ENCODE measurements around the gene MED16.

The MED16 gene

DNA sequence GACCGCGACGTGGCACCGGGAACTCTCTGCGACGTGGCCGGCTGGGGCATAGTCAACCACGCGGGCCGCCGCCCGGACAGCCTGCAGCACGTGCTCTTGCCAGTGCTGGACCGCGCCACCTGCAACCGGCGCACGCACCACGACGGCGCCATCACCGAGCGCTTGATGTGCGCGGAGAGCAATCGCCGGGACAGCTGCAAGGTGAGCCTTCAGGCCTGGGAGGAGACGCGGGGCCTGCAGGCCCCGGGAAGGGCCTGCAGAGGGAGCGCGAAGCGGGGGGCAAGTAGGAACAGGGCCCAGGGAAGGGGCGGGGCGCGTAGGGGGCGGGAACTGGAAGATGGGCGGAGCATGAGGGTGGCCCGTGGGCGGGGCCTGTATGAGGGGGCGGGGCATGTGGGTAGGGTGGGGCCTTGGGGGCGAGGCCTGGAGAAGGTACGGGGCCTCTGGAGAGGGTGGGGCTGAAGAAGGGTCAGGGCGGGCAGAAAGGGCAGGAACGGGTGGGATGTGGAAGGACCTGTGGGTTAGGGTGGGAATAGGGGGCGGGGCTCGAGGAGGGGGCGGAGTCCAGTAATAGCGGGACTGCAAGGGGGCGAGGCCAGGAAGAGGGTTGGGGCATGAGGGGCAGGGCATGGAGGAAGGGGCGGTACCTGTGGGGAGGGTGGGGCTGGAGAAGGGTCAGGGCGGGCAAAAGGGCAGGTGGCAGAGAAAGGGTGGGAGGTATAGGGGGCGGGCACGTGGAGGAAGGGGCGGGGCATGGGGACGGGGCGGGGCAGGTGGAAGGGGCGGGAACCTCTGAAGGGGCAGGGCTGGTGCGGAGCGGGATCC is 31.0 kb downstream of the MED16 start:
- no peak overlapping the region for H3K4me2 ChIP-seq (ENCODE audit: low read depth, low read length, poor library complexity, severe bottlenecking)
- no peaks in the 10 kb centered on the region for H3F3A ChIP-seq (ENCODE audit: low read depth)
- H3K9me2 ChIP-seq (replicated peaks; ENCODE audit: low read depth, low read length): no peaks in the 10 kb centered on the region
- no peaks in the 10 kb centered on the region for H3K4me1 ChIP-seq (ENCODE audit: insufficient read depth, low read length, poor library complexity, severe bottlenecking)
- no peak for TF ChIP-seq EZH2phosphoT487 (IDR thresholded peaks at IDR 0.05; ENCODE audit: borderline replicate concordance)
- TF ChIP-seq, protein P1, sequence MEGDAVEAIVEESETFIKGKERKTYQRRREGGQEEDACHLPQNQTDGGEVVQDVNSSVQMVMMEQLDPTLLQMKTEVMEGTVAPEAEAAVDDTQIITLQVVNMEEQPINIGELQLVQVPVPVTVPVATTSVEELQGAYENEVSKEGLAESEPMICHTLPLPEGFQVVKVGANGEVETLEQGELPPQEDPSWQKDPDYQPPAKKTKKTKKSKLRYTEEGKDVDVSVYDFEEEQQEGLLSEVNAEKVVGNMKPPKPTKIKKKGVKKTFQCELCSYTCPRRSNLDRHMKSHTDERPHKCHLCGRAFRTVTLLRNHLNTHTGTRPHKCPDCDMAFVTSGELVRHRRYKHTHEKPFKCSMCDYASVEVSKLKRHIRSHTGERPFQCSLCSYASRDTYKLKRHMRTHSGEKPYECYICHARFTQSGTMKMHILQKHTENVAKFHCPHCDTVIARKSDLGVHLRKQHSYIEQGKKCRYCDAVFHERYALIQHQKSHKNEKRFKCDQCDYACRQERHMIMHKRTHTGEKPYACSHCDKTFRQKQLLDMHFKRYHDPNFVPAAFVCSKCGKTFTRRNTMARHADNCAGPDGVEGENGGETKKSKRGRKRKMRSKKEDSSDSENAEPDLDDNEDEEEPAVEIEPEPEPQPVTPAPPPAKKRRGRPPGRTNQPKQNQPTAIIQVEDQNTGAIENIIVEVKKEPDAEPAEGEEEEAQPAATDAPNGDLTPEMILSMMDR (conservative IDR thresholded peaks at IDR 0.05; ENCODE audit: low read length): no peak
- H2AFZ ChIP-seq (ENCODE audit: low read length): no peak overlapping the region
- no peak overlapping the region for H3K9ac ChIP-seq (ENCODE audit: low read depth, low read length, poor library complexity, severe bottlenecking)
- H3K27me3 ChIP-seq (ENCODE audit: insufficient read depth, low read length, poor library complexity, severe bottlenecking): no peaks in the 10 kb centered on the region
- H3K4me3 ChIP-seq (ENCODE audit: low read length, poor library complexity, severe bottlenecking): no peak overlapping the region
- H4K20me1 ChIP-seq (ENCODE audit: insufficient read depth, low read length, poor library complexity, severe bottlenecking): no peaks in the 10 kb centered on the region
- no peaks in the 10 kb centered on the region for H3K9me3 ChIP-seq (ENCODE audit: insufficient read depth, low read depth, low read length)
- no peaks in the 10 kb centered on the region for H3K36me3 ChIP-seq (ENCODE audit: insufficient read depth, low read length)
- H3K79me2 ChIP-seq (ENCODE audit: insufficient read depth, low read length): no peaks in the 10 kb centered on the region

DNA sequence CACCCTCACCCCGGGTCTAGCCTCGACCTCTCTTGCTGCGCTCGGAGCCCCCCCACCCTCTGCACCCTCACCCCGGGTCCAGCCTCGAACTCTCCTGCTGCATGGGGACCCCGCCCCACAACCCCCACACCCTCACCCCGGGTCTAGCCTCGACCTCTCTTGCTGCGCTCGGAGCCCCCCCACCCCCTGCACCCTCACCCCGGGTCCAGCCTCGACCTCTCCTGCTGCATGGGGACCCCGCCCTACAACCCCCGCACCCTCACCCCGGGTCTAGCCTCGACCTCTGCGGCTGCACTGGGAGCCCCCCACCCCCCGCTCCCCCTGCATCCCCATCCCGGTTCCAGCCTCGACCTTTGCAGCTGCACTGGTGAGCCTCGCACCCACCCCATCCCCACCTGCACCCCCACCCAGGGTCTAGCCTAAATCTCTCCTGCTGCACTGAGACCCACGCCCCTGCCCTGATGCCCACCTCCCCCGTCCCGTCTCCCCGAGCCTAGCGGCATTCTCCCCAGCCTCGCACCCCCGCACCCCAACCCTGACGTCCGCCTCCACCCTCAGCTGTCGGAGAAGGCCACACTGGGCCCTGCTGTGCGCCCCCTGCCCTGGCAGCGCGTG is 31.7 kb downstream of the MED16 start:
- Histone ChIP-seq H3K4me2 (ENCODE audit: low read depth, low read length, poor library complexity, severe bottlenecking) (no peak overlapping the region), H3K9ac (ENCODE audit: low read depth, low read length, poor library complexity, severe bottlenecking) (no peak overlapping the region), H3K4me3 (ENCODE audit: low read length, poor library complexity, severe bottlenecking) (no peak overlapping the region)

DNA sequence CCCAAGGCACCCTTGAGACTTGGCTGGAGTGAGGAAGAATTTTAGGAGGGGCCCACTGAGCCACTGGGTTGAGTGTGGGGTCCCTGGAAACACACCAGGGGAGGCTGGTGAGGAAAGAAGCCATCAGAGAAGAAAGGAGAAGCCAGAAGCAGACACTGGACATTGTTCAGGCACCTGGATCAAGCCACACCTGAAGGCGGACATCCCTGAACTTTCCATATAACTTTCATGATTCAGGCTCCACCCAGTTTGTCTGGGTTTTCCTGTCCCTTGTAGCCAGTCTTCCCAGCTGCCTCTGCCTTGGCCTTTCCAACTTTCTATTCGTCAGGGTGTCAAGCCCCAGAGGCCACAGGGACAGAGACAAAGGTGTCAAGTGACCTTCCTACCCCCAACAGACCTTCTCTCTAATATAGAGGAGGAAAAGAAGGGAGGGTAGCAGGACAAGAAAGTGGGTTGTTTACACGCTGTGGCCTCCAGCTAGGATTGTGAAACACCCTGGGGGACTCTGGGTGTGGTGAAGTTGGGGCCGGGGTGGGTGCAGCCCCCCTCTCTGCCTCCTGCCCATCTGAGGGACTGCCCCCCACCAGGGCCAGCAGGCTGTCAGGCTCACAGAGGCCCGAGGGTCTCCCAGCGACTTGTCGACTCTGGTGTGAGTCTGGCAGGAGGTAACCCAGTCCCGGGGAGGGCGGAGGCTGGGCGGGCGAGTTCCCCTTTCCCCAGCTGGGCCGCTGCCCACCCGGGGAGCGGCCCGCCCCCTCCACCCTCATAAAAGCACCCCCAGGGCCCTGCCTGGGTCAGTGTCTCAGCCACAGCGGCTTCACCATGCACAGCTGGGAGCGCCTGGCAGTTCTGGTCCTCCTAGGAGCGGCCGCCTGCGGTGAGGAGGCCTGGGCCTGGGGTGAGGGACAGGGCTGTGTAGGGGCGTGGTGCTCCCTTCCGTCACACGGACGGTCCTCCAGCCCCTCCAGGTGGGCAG is 33.8 kb downstream of the MED16 start, which contains the start of gene CFD:
Gene CFD (plus strand): TSS at position 797 of the 976 bp plus-strand sequence. CDS start 26 bp downstream, at position 823.
- TF ChIP-seq, protein P1 (conservative IDR thresholded peaks at IDR 0.05; ENCODE audit: low read length): no peak
- no peak for TF ChIP-seq EZH2phosphoT487 (IDR thresholded peaks at IDR 0.05; ENCODE audit: borderline replicate concordance)
- H3K4me3 ChIP-seq (ENCODE audit: low read length, poor library complexity, severe bottlenecking): no peak within 1 kb of the TSS
- H4K20me1 ChIP-seq (ENCODE audit: insufficient read depth, low read length, poor library complexity, severe bottlenecking): no peaks in the 10 kb centered on the region
- H3K9me3 ChIP-seq (ENCODE audit: insufficient read depth, low read depth, low read length): no peaks in the 10 kb centered on the region
- H3K36me3 ChIP-seq (ENCODE audit: insufficient read depth, low read length): no peaks in the 10 kb centered on the region
- no peaks in the 10 kb centered on the region for H3K4me1 ChIP-seq (ENCODE audit: insufficient read depth, low read length, poor library complexity, severe bottlenecking)
- no peaks in the 10 kb centered on the region for H3F3A ChIP-seq (ENCODE audit: low read depth)
- H2AFZ ChIP-seq (ENCODE audit: low read length): no peak within 1 kb of the TSS
- no peaks in the 10 kb centered on the region for H3K79me2 ChIP-seq (ENCODE audit: insufficient read depth, low read length)
- H3K9me2 ChIP-seq (replicated peaks; ENCODE audit: low read depth, low read length): no peaks in the 10 kb centered on the region
- no peak within 1 kb of the TSS for H3K4me2 ChIP-seq (ENCODE audit: low read depth, low read length, poor library complexity, severe bottlenecking)
- H3K9ac ChIP-seq (ENCODE audit: low read depth, low read length, poor library complexity, severe bottlenecking): no peak within 1 kb of the TSS
- H3K27me3 ChIP-seq (ENCODE audit: insufficient read depth, low read length, poor library complexity, severe bottlenecking): no peaks in the 10 kb centered on the region

More for the DNA sequence above, 31.7 kb downstream of the MED16 start:
- H3K9me3 ChIP-seq (ENCODE audit: insufficient read depth, low read depth, low read length): no peaks in the 10 kb centered on the region
- H3K79me2 ChIP-seq (ENCODE audit: insufficient read depth, low read length): no peaks in the 10 kb centered on the region
- H3F3A ChIP-seq (ENCODE audit: low read depth): no peaks in the 10 kb centered on the region
- no peaks in the 10 kb centered on the region for H3K36me3 ChIP-seq (ENCODE audit: insufficient read depth, low read length)
- no peak for TF ChIP-seq EZH2phosphoT487 (IDR thresholded peaks at IDR 0.05; ENCODE audit: borderline replicate concordance)
- TF ChIP-seq, protein P1 (conservative IDR thresholded peaks at IDR 0.05; ENCODE audit: low read length): no peak
- no peaks in the 10 kb centered on the region for H3K9me2 ChIP-seq (replicated peaks; ENCODE audit: low read depth, low read length)
- no peaks in the 10 kb centered on the region for H3K4me1 ChIP-seq (ENCODE audit: insufficient read depth, low read length, poor library complexity, severe bottlenecking)
- no peaks in the 10 kb centered on the region for H4K20me1 ChIP-seq (ENCODE audit: insufficient read depth, low read length, poor library complexity, severe bottlenecking)
- no peak overlapping the region for H2AFZ ChIP-seq (ENCODE audit: low read length)
- H3K27me3 ChIP-seq (ENCODE audit: insufficient read depth, low read length, poor library complexity, severe bottlenecking): no peaks in the 10 kb centered on the region
